Loucy (cell line): ENCODE results near the gene USP21.
A peak's percentile ranks its signal among the peaks of the same experiment; 100 is the strongest.

ENCODE experiments used
- CTCF ChIP-seq: fragments of 200-600 bp; sonication (generic); conservative IDR thresholded peaks from 2 replicates; pipeline ENCODE4 v1.5.1; 2014; ENCODE audit warnings: mild to moderate bottlenecking, antibody characterized with exemption, low read length
- EZH2phosphoT487 ChIP-seq: fragments of 200-600 bp; IDR thresholded peaks from 2 replicates; pipeline ENCODE4 v1.6.1; 2018; ENCODE audit warnings: antibody characterized with exemption, mild to moderate bottlenecking, moderate library complexity, borderline replicate concordance

- TF ChIP-seq CTCF (peak; percentile 55), EZH2phosphoT487 (no peak)
Measured at GRCh38 chr1:161201836-161202712, 42.8 kb downstream of the USP21 start, which contains the start of gene NDUFS2.
